MCF 10A (cell line): ENCODE data around the gene TTC21A. TPM values are rescaled to one million over a fixed set of nuclear protein-coding genes. Genes with fewer than 3 reads are reported as not detected.
A peak's percentile ranks its signal among the peaks of the same experiment; 100 is the strongest.

ENCODE experiments used
- BruUV-seq: library from RNA; stranded (reverse); fragments of 400-500 nt; replicated peaks from 2 replicates; lab custom pipeline; 2021; lab: Mats Ljungman, UMichigan
- CTCF ChIA-PET: fragments of 300-600 bp; sonication (Branson Sonifier 250); formaldehyde crosslinking; extraction: SDS; loops from one replicate; lab custom pipeline; 2021; ENCODE audit warnings: antibody characterized with exemption, inconsistent platforms; lab: Yijun Ruan, JAX
- POLR2A ChIA-PET: fragments of 300-600, 350-650 bp; sonication (Branson Sonifier 250); formaldehyde crosslinking; extraction: SDS; loops from one replicate; lab custom pipeline; 2020; ENCODE audit warnings: antibody characterized with exemption, inconsistent platforms; lab: Yijun Ruan, JAX
- DNase-seq: peaks from one replicate; pipeline ENCODE4 v3.0.0-alpha.2; 2018; ENCODE audit not compliant: unreplicated experiment
- H3K27ac Mint-ChIP-seq: one replicate; pipeline ENCODE4 v1.8.0; 2022; ENCODE audit warnings: mild to moderate bottlenecking, low read depth, mixed read lengths; ENCODE audit not compliant: unreplicated experiment
- H3K27me3 Mint-ChIP-seq: one replicate; pipeline ENCODE4 v1.8.0; 2022; ENCODE audit warnings: mixed read lengths; ENCODE audit not compliant: insufficient read depth, unreplicated experiment
- H3K36me3 Mint-ChIP-seq: one replicate; pipeline ENCODE4 v1.8.0; 2022; ENCODE audit warnings: mild to moderate bottlenecking, moderate library complexity, mixed read lengths; ENCODE audit not compliant: insufficient read depth, unreplicated experiment
- H3K4me1 Mint-ChIP-seq: one replicate; pipeline ENCODE4 v1.8.0; 2022; ENCODE audit warnings: mixed read lengths; ENCODE audit not compliant: insufficient read depth, unreplicated experiment
- H3K4me3 Mint-ChIP-seq: one replicate; pipeline ENCODE4 v1.8.0; 2022; ENCODE audit warnings: mild to moderate bottlenecking, moderate library complexity, mixed read lengths; ENCODE audit not compliant: unreplicated experiment
- H3K9me3 Mint-ChIP-seq: one replicate; pipeline ENCODE4 v1.8.0; 2022; ENCODE audit warnings: mixed read lengths; ENCODE audit not compliant: unreplicated experiment
- CTCF ChIP-seq: fragments of 200-600 bp; IDR thresholded peaks from one replicate; pipeline ENCODE4 v1.8.0; 2022; ENCODE audit warnings: antibody characterized with exemption, mild to moderate bottlenecking; ENCODE audit not compliant: unreplicated experiment
- intact Hi-C: fragments of 100-400 bp; cut with micrococcal nuclease; formaldehyde crosslinking; loops from 2 replicates; pipeline ENCODE4 v1.14.1; 2022
- total RNA-seq: library from RNA; stranded (reverse); gene quantifications from 2 replicates; pipeline ENCODE4 v1.2.3, GENCODE V29; 2022

The TTC21A gene
- total RNA-seq, 1 experiment from 2014 or later, result 2.1 TPM

- no peaks in the 10 kb centered on the region for H3K9me3 Mint-ChIP-seq
- ChIA-PET POLR2A (no interaction called here), CTCF (interaction anchor here (0.6 to 2.3 kb wide), 7 partner anchors 9 to 600 kb away, joined by 3 to 7 read pairs (median 5); no protein-coding TSS in a partner anchor)
- peaks cover 22% of the 10 kb centered on the region for H3K4me1 Mint-ChIP-seq
- peaks cover 32% of the 10 kb centered on the region for H3K36me3 Mint-ChIP-seq
- intact Hi-C loops, result loop anchor here (1.0 kb wide), 1 partner anchor 187 kb away; no protein-coding TSS in a partner anchor
- BruUV-seq, result no TSS peak
- peak; percentile 63 for TF ChIP-seq CTCF
- H3K27ac Mint-ChIP-seq, result no peak overlapping the region
- H3K27me3 Mint-ChIP-seq, result no peaks in the 10 kb centered on the region
- DNase-seq, result peak; percentile 51
- no peak overlapping the region for H3K4me3 Mint-ChIP-seq
Observed at GRCh38 chr3:39101022-39101689, 6.3 kb upstream of the TTC21A start.

- Mint-ChIP-seq H3K4me1 (peaks cover 30% of the 10 kb centered on the region), H3K36me3 (peaks cover 17% of the 10 kb centered on the region), H3K4me3 (no peak overlapping the region), H3K27ac (no peak overlapping the region), H3K9me3 (no peaks in the 10 kb centered on the region), H3K27me3 (no peaks in the 10 kb centered on the region)
- ChIA-PET CTCF (interaction anchor here (0.7 to 2.3 kb wide), 4 partner anchors 10 to 186 kb away, joined by 3 to 9 read pairs (median 5); no protein-coding TSS in a partner anchor), POLR2A (no interaction called here)
- DNase-seq, result no peak
- no TSS peak for BruUV-seq
- intact Hi-C loops, result no loop called here
- no peak for TF ChIP-seq CTCF
Observed at GRCh38 chr3:39102504-39103323, 4.8 kb upstream of the TTC21A start.

GRCh38 chr3:39103324-39103693 is 4.2 kb upstream of the TTC21A start:
- Mint-ChIP-seq H3K36me3 (peaks cover 11% of the 10 kb centered on the region), H3K27ac (no peak overlapping the region), H3K27me3 (no peaks in the 10 kb centered on the region), H3K9me3 (no peaks in the 10 kb centered on the region), H3K4me3 (no peak overlapping the region), H3K4me1 (peaks cover 36% of the 10 kb centered on the region)
- CTCF ChIA-PET, result interaction anchor here (2.2 kb wide), 1 partner anchor 185 kb away, joined by 9 read pairs; no protein-coding TSS in a partner anchor
- no peak for TF ChIP-seq CTCF
- POLR2A ChIA-PET, result interaction anchor here (0.7 kb wide), 1 partner anchor 105 kb away, joined by 3 read pairs; no protein-coding TSS in a partner anchor
- intact Hi-C loops, result no loop called here
- no TSS peak for BruUV-seq
- DNase-seq, result no peak
